ENCODE measurements around the gene TAC4. TPM values are rescaled to one million over a fixed set of nuclear protein-coding genes. Genes with fewer than 3 reads are reported as not detected.

TAC4 gene
- not detected in 2 replicates for total RNA-seq (ENCODE audit: low replicate concordance)

GRCh38 chr17:49848019-49848473 lies at the start of gene TAC4:
TAC4 (minus strand) TSS chr17:49848069; CDS start chr17:49848017, 52 bp downstream.
- H3K4me3 ChIP-seq (ENCODE audit: low read depth, low read length), result no peak within 1 kb of the TSS
- TF ChIP-seq CTCF (IDR thresholded peaks at IDR 0.05; ENCODE audit: insufficient read depth, low read length), result no peak
- no peak for DNase-seq (ENCODE audit: low read depth)

GRCh38 chr17:49896860-49897259 lies 49.0 kb upstream of the TAC4 start:
- DNase-seq (ENCODE audit: low read depth), result no peak
- no peak for TF ChIP-seq CTCF (IDR thresholded peaks at IDR 0.05; ENCODE audit: insufficient read depth, low read length)
- H3K4me3 ChIP-seq (ENCODE audit: low read depth, low read length), result no peak overlapping the region

- no peak overlapping the region for H3K4me3 ChIP-seq (ENCODE audit: low read depth, low read length)
- DNase-seq (ENCODE audit: low read depth), result no peak
- TF ChIP-seq CTCF (IDR thresholded peaks at IDR 0.05; ENCODE audit: insufficient read depth, low read length), result no peak
Observed at GRCh38 chr17:49896222-49896621, 48.4 kb upstream of the TAC4 start.

- TF ChIP-seq CTCF (IDR thresholded peaks at IDR 0.05; ENCODE audit: insufficient read depth, low read length), result no peak
- DNase-seq (ENCODE audit: low read depth), result no peak
- H3K4me3 ChIP-seq (ENCODE audit: low read depth, low read length), result no peak overlapping the region
Observed at GRCh38 chr17:49895812-49896211, 47.9 kb upstream of the TAC4 start.

GRCh38 chr17:49894761-49895160 lies 46.9 kb upstream of the TAC4 start:
- no peak for DNase-seq (ENCODE audit: low read depth)
- no peak for TF ChIP-seq CTCF (IDR thresholded peaks at IDR 0.05; ENCODE audit: insufficient read depth, low read length)
- no peak overlapping the region for H3K4me3 ChIP-seq (ENCODE audit: low read depth, low read length)

GRCh38 chr17:49891694-49892389 lies 44.0 kb upstream of the TAC4 start:
- no peak overlapping the region for H3K4me3 ChIP-seq (ENCODE audit: low read depth, low read length)
- no peak for DNase-seq (ENCODE audit: low read depth)
- TF ChIP-seq CTCF (IDR thresholded peaks at IDR 0.05; ENCODE audit: insufficient read depth, low read length), result no peak

GRCh38 chr17:49891271-49891670 lies 43.4 kb upstream of the TAC4 start:
- no peak overlapping the region for H3K4me3 ChIP-seq (ENCODE audit: low read depth, low read length)
- no peak for TF ChIP-seq CTCF (IDR thresholded peaks at IDR 0.05; ENCODE audit: insufficient read depth, low read length)
- no peak for DNase-seq (ENCODE audit: low read depth)
